HEK293 (cell line): ENCODE measurements around the gene CDKAL1.

ENCODE experiments used
- CTCF ChIA-PET: fragments of 350-600 bp; formaldehyde crosslinking; extraction: SDS; loops from one replicate; lab custom pipeline; 2021; ENCODE audit warnings: antibody characterized with exemption; lab: Yijun Ruan, JAX
- POLR2A ChIA-PET: fragments of 300-600 bp; formaldehyde crosslinking; extraction: SDS; loops from one replicate; lab custom pipeline; 2020; ENCODE audit warnings: antibody characterized with exemption, inconsistent platforms; lab: Yijun Ruan, JAX
- H3K27ac ChIP-seq: fragments of 200-500 bp; sonication (Bioruptor generic); 2 replicates; pipeline ENCODE4 v1.5.1; 2014; ENCODE audit warnings: low read depth, low read length, control low read depth, inconsistent platforms; ENCODE audit errors: extremely low read depth
- H3K36me3 ChIP-seq, 2 experiments: fragments of 200-500 bp in 1 of 2; sonication (Bioruptor generic) in 1 of 2; 1 replicate in 1 of 2; 2 replicates in 1 of 2; pipeline ENCODE4 v1.5.1; 2014 to 2017; ENCODE audit warnings: inconsistent platforms in 2 of 2, low read length in 2 of 2; ENCODE audit not compliant: control insufficient read depth in 2 of 2, insufficient read depth in 1 of 2
- H3K4me1 ChIP-seq: fragments of 200-500 bp; sonication (Bioruptor generic); 2 replicates; pipeline ENCODE4 v1.5.1; 2014; ENCODE audit warnings: mild to moderate bottlenecking, low read length, inconsistent platforms; ENCODE audit not compliant: control insufficient read depth, insufficient read depth
- H3K4me3 ChIP-seq: 2 replicates; pipeline ENCODE4 v1.5.1; 2011; ENCODE audit warnings: low read depth, mild to moderate bottlenecking, control low read depth, low read length, moderate library complexity
- H3K9me3 ChIP-seq: fragments of 200-500 bp; sonication (Bioruptor generic); 2 replicates; pipeline ENCODE4 v1.5.1; 2014; ENCODE audit warnings: low read depth, low read length, inconsistent platforms; ENCODE audit not compliant: control insufficient read depth, insufficient read depth
- CTCF ChIP-seq: fragments of 450-650 bp; formaldehyde crosslinking; IDR thresholded peaks from 2 replicates; pipeline ENCODE4 v1.5.1; 2016; ENCODE audit warnings: missing biosample characterization, missing genetic modification characterization
- ELK4 ChIP-seq: IDR thresholded peaks from 2 replicates; pipeline ENCODE4 v1.6.1; 2011; ENCODE audit warnings: mild to moderate bottlenecking, low read depth, low read length, borderline replicate concordance
- MEIS1 ChIP-seq: sonication (generic); formaldehyde crosslinking; IDR thresholded peaks from 2 replicates; pipeline ENCODE4 v1.8.1; 2022; ENCODE audit warnings: missing genetic modification reagents, mild to moderate bottlenecking, borderline replicate concordance
- ZBTB20 ChIP-seq: fragments of 450-650 bp; formaldehyde crosslinking; IDR thresholded peaks from 2 replicates; pipeline ENCODE4 v1.5.1; 2016; ENCODE audit warnings: missing biosample characterization, missing genetic modification characterization
- ZNF121 ChIP-seq: fragments of 450-650 bp; formaldehyde crosslinking; IDR thresholded peaks from 2 replicates; pipeline ENCODE4 v1.5.1; 2016; ENCODE audit warnings: missing biosample characterization, missing genetic modification characterization
- ZNF148 ChIP-seq: fragments of 450-650 bp; formaldehyde crosslinking; IDR thresholded peaks from 2 replicates; pipeline ENCODE4 v1.5.0; 2017; ENCODE audit warnings: missing biosample characterization, missing genetic modification characterization, borderline replicate concordance
- ZNF157 ChIP-seq: fragments of 450-650 bp; formaldehyde crosslinking; IDR thresholded peaks from 2 replicates; pipeline ENCODE4 v1.5.1; 2016; ENCODE audit warnings: missing biosample characterization, missing genetic modification characterization
- ZNF274 ChIP-seq, 2 experiments: fragments of 200-500 bp in 1 of 2; fragments of 450-650 bp in 1 of 2; sonication (Bioruptor generic) in 1 of 2; formaldehyde crosslinking in 1 of 2; IDR thresholded peaks; 2 replicates each; pipeline versions ENCODE4 v1.5.1 to v1.6.1; 2014 to 2016; ENCODE audit warnings: borderline replicate concordance in 1 of 2, inconsistent platforms in 1 of 2, low read length in 1 of 2, missing biosample characterization in 1 of 2, missing genetic modification characterization in 1 of 2
- ZNF362 ChIP-seq: fragments of 450-650 bp; formaldehyde crosslinking; IDR thresholded peaks from 2 replicates; pipeline ENCODE4 v1.5.1; 2016; ENCODE audit warnings: missing biosample characterization, missing genetic modification characterization
- ZNF501 ChIP-seq: fragments of 450-650 bp; formaldehyde crosslinking; IDR thresholded peaks from 2 replicates; pipeline ENCODE4 v1.5.1; 2016; ENCODE audit warnings: missing biosample characterization, missing genetic modification characterization
- ZNF530 ChIP-seq: fragments of 450-650 bp; formaldehyde crosslinking; IDR thresholded peaks from 2 replicates; pipeline ENCODE4 v1.5.1; 2016; ENCODE audit warnings: low read depth, missing biosample characterization, missing genetic modification characterization
- ZNF560 ChIP-seq: fragments of 450-650 bp; formaldehyde crosslinking; IDR thresholded peaks from 2 replicates; pipeline ENCODE4 v1.5.1; 2017; ENCODE audit warnings: missing biosample characterization, missing genetic modification characterization, borderline replicate concordance
- ZNF585B ChIP-seq: fragments of 450-650 bp; formaldehyde crosslinking; IDR thresholded peaks from 2 replicates; pipeline ENCODE4 v1.5.1; 2016; ENCODE audit warnings: missing biosample characterization, missing genetic modification characterization
- ZNF654 ChIP-seq: fragments of 450-650 bp; formaldehyde crosslinking; IDR thresholded peaks from 2 replicates; pipeline ENCODE4 v1.5.1; 2016; ENCODE audit warnings: low read depth, missing biosample characterization, missing genetic modification characterization
- ZNF660 ChIP-seq: fragments of 450-650 bp; IDR thresholded peaks from 2 replicates; pipeline ENCODE4 v1.5.1; 2018; ENCODE audit warnings: missing biosample characterization, mild to moderate bottlenecking, missing genetic modification characterization

Gene CDKAL1

GRCh38 chr6:20563377-20563776 lies 29.1 kb downstream of the CDKAL1 start:
- ChIA-PET POLR2A (interaction anchor here (1.4 to 3.0 kb wide), 2 partner anchors 1026 to 1031 kb away, joined by 4 to 24 read pairs; partner anchors contain the start of gene SOX4), CTCF (interaction anchor here (0.6 to 2.7 kb wide), 16 partner anchors 8 to 1283 kb away, joined by 3 to 19 read pairs (median 4); partner anchors contain the start of gene SOX4)
- peaks cover 9% of the 10 kb centered on the region; the same call in 1 of the 2 replicates for H3K4me1 ChIP-seq
- H3K36me3 ChIP-seq, result no peaks in the 10 kb centered on the region; a peak in 1 of 3 replicates
- no peak overlapping the region for H3K4me3 ChIP-seq
- TF ChIP-seq ZNF560, result no peak
- TF ChIP-seq ZNF274 (IDR thresholded peaks at IDR 0.05; ENCODE audit: low read length), result no peak
- no peak for TF ChIP-seq ZNF274 (tag by site-specific recombination; IDR thresholded peaks at IDR 0.05; ENCODE audit: borderline replicate concordance)
- TF ChIP-seq ZNF157 (tag by site-specific recombination), result no peak
- TF ChIP-seq ZNF121 (tag by site-specific recombination), result peak; percentile 68; the same call in 1 of the 2 replicates
- TF ChIP-seq ZBTB20 (tag by site-specific recombination), result no peak
- TF ChIP-seq ZNF660 (tag by site-specific recombination), result no peak
- no peak for TF ChIP-seq ZNF148 (tag by site-specific recombination)
- TF ChIP-seq ZNF530 (tag by site-specific recombination), result no peak
- H3K27ac ChIP-seq, result no peak overlapping the region
- no peaks in the 10 kb centered on the region for H3K9me3 ChIP-seq

GRCh38 chr6:20564269-20564668 lies 30.0 kb downstream of the CDKAL1 start:
- no peak overlapping the region for H3K27ac ChIP-seq
- peaks cover 7% of the 10 kb centered on the region; the same call in 1 of the 2 replicates for H3K4me1 ChIP-seq
- CTCF ChIA-PET, result interaction anchor here (0.6 to 2.7 kb wide), 22 partner anchors 9 to 1931 kb away, joined by 3 to 19 read pairs (median 4); partner anchors contain the start of gene SOX4
- no peak overlapping the region for H3K4me3 ChIP-seq
- POLR2A ChIA-PET, result interaction anchor here (0.6 to 3.0 kb wide), 3 partner anchors 1025 to 1243 kb away, joined by 3 to 24 read pairs (median 4); partner anchors contain the start of gene SOX4
- TF ChIP-seq MEIS1 (CRISPR knock-in tag) (no peak), ELK4 (no peak), ZNF585B (tag by site-specific recombination) (no peak), ZNF362 (tag by site-specific recombination) (peak; percentile 66; the same call in 1 of the 2 replicates), ZNF501 (tag by site-specific recombination) (no peak), CTCF (tag by site-specific recombination) (peak; percentile 22; the same call in 1 of the 2 replicates), ZNF654 (tag by site-specific recombination) (peak; percentile 72)
- no peaks in the 10 kb centered on the region for H3K9me3 ChIP-seq
- H3K36me3 ChIP-seq, result no peaks in the 10 kb centered on the region; a peak in 1 of 3 replicates
